Tibial nerve (tissue), 4 donors: ENCODE data around the gene FTCDNL1. TPM values are rescaled to one million over a fixed set of nuclear protein-coding genes. Genes with fewer than 3 reads are reported as not detected.
A peak's percentile ranks its signal among the peaks of the same experiment; 100 is the strongest.

Experiments used
- DNase-seq, 2 donors: peaks; one replicate each; pipeline ENCODE4 v3.0.0-alpha.2; 2019; ENCODE audit warnings: low spot score in 2 of 2
- H3K27ac ChIP-seq, 4 donors: fragments of 200-600 bp; sonication (generic) in 3 of 4; one replicate each; pipeline ENCODE4 v1.5.1; 2017 to 2019; ENCODE audit warnings: mild to moderate bottlenecking in 1 of 4
- H3K27me3 ChIP-seq, 2 donors: fragments of 200-600 bp; sonication (generic) in 1 of 2; one replicate each; pipeline versions ENCODE4 v1.5.1 to v1.6.0; 2017 to 2019
- H3K36me3 ChIP-seq, 3 donors: fragments of 200-600 bp; sonication (generic); one replicate each; pipeline ENCODE4 v1.5.1; 2018 to 2019
- H3K4me1 ChIP-seq, 4 donors: fragments of 200-600 bp; sonication (generic) in 3 of 4; one replicate each; pipeline ENCODE4 v1.5.1; 2017 to 2019
- H3K4me3 ChIP-seq, 4 donors: fragments of 200-600 bp; sonication (generic) in 3 of 4; one replicate each; pipeline ENCODE4 v1.5.1; 2017 to 2019; ENCODE audit warnings: mild to moderate bottlenecking in 1 of 4, moderate library complexity in 1 of 4
- H3K9me3 ChIP-seq, 4 donors: fragments of 200-600 bp; sonication (generic) in 3 of 4; one replicate each; pipeline ENCODE4 v1.5.1; 2017 to 2019
- CTCF ChIP-seq, 5 experiments: fragments of 200-600 bp in 3 of 5; fragments of 450-650 bp in 2 of 5; sonication (generic) in 3 of 5; IDR thresholded peaks; one replicate each; pipeline ENCODE4 v1.5.1; 2016 to 2019; ENCODE audit warnings: antibody characterized with exemption in 5 of 5, mild to moderate bottlenecking in 3 of 5, moderate library complexity in 2 of 5
- EP300 ChIP-seq, 2 donors: sonication (generic); formaldehyde crosslinking; IDR thresholded peaks; one replicate each; pipeline ENCODE4 v1.6.1; 2017; ENCODE audit warnings: antibody characterized with exemption in 2 of 2, mild to moderate bottlenecking in 1 of 2
- POLR2A ChIP-seq, 2 donors: fragments of 450-650 bp; IDR thresholded peaks; one replicate each; pipeline ENCODE4 v1.6.1; 2017; ENCODE audit warnings: antibody characterized with exemption in 2 of 2, mild to moderate bottlenecking in 2 of 2, moderate library complexity in 2 of 2
- WGBS, 2 donors: methylation state at CpG; one replicate each; pipeline ENCODE4 v1.1.5; 2018; 5-methylcytosine and 5-hydroxymethylcytosine counted together
- total RNA-seq, 4 donors: library from RNA; depleted of rRNA; stranded (reverse); fragments of >200 nt; gene quantifications; one replicate each; pipeline ENCODE4 v1.1.0, GENCODE V29; 2016

The FTCDNL1 gene
- total RNA-seq, 4 donors from 2014 or later: 1.8 to 9.0 (median 3.4) TPM

GRCh38 chr2:199855812-199856211 lies 4.8 kb upstream of the FTCDNL1 start:
- Histone ChIP-seq H3K4me3 (no peak overlapping the region), H3K27ac (no peak overlapping the region), H3K36me3 (no peaks in the 10 kb centered on the region), H3K4me1 (peaks cover 0 to 4% (median 0%) of the 10 kb centered on the region in 4 donors), H3K9me3 (no peaks in the 10 kb centered on the region), H3K27me3 (no peaks in the 10 kb centered on the region)
- no peak for TF ChIP-seq EP300 (IDR thresholded peaks at IDR 0.05)
- TF ChIP-seq POLR2A (IDR thresholded peaks at IDR 0.05): no peak
- TF ChIP-seq CTCF (IDR thresholded peaks at IDR 0.05): no peak
- no peak for DNase-seq
- 45 to 52% methylated on average over 4 of the region's 4 CpGs for WGBS, 2 donors

- WGBS, 2 donors: 91 to 93% methylated on average over 2 of the region's 2 CpGs
- Histone ChIP-seq H3K27ac (no peak overlapping the region), H3K36me3 (no peaks in the 10 kb centered on the region), H3K4me1 (peaks cover 0 to 15% (median 0%) of the 10 kb centered on the region in 4 donors), H3K9me3 (no peaks in the 10 kb centered on the region), H3K4me3 (no peak overlapping the region), H3K27me3 (no peaks in the 10 kb centered on the region)
- DNase-seq: no peak
- no peak for TF ChIP-seq CTCF (IDR thresholded peaks at IDR 0.05)
- no peak for TF ChIP-seq POLR2A (IDR thresholded peaks at IDR 0.05)
- TF ChIP-seq EP300 (IDR thresholded peaks at IDR 0.05): no peak
These were observed 891 bp upstream of the FTCDNL1 start for GRCh38 chr2:199851883-199852282.

GRCh38 chr2:199851501-199851810 lies 464 bp upstream of the FTCDNL1 start:
- peak in 1 of 5 experiments; percentile 3 for TF ChIP-seq CTCF (IDR thresholded peaks at IDR 0.05)
- no peak for TF ChIP-seq POLR2A (IDR thresholded peaks at IDR 0.05)
- no peak for TF ChIP-seq EP300 (IDR thresholded peaks at IDR 0.05)
- H3K27me3 ChIP-seq: no peaks in the 10 kb centered on the region
- WGBS, 2 donors: 40 to 44% methylated on average over 8 of the region's 8 CpGs
- no peak for DNase-seq
- no peaks in the 10 kb centered on the region for H3K9me3 ChIP-seq
- no peaks in the 10 kb centered on the region for H3K36me3 ChIP-seq
- peaks cover 0 to 15% (median 0%) of the 10 kb centered on the region in 4 donors for H3K4me1 ChIP-seq
- peak overlapping the region; percentile 0 to 82 (median 23) for H3K27ac ChIP-seq
- peak overlapping the region; percentile 38 to 84 (median 59) for H3K4me3 ChIP-seq

- peaks cover 0 to 15% (median 0%) of the 10 kb centered on the region in 4 donors for H3K4me1 ChIP-seq
- H3K36me3 ChIP-seq: no peaks in the 10 kb centered on the region
- DNase-seq: no peak
- H3K4me3 ChIP-seq: peak overlapping the region; percentile 48 to 84 (median 76)
- H3K27me3 ChIP-seq: no peaks in the 10 kb centered on the region
- 19 to 21% methylated on average over 12 of the region's 12 CpGs for WGBS, 2 donors
- TF ChIP-seq POLR2A (IDR thresholded peaks at IDR 0.05): no peak
- TF ChIP-seq EP300 (IDR thresholded peaks at IDR 0.05): no peak
- no peak for TF ChIP-seq CTCF (IDR thresholded peaks at IDR 0.05)
- no peaks in the 10 kb centered on the region for H3K9me3 ChIP-seq
- peak overlapping the region in 1 of 4 donors; percentile 82 for H3K27ac ChIP-seq
These were observed 724 bp downstream of the FTCDNL1 start for GRCh38 chr2:199850218-199850717.

- TF ChIP-seq EP300 (IDR thresholded peaks at IDR 0.05): no peak
- TF ChIP-seq POLR2A (IDR thresholded peaks at IDR 0.05): no peak
- TF ChIP-seq CTCF (IDR thresholded peaks at IDR 0.05): no peak
- WGBS, 2 donors: 75 to 82% methylated on average over 11 of the region's 11 CpGs
These were observed 2.4 kb downstream of the FTCDNL1 start for GRCh38 chr2:199848389-199849130.

More at GRCh38 chr2:199848389-199849130, 2.4 kb downstream of the FTCDNL1 start:
- H3K4me1 ChIP-seq: peaks cover 0 to 15% (median 0%) of the 10 kb centered on the region in 4 donors
- no peak overlapping the region for H3K4me3 ChIP-seq
- DNase-seq: no peak
- no peak overlapping the region for H3K27ac ChIP-seq
- H3K36me3 ChIP-seq: no peaks in the 10 kb centered on the region
- H3K27me3 ChIP-seq: no peaks in the 10 kb centered on the region
- H3K9me3 ChIP-seq: no peaks in the 10 kb centered on the region
